GM19193 (cell line): Measurements from ENCODE around the gene PRSS50.

ENCODE experiments used
- POLR2A ChIP-seq: IDR thresholded peaks from 4 replicates; pipeline ENCODE4 v1.6.1; 2011; ENCODE audit not compliant: insufficient read depth, insufficient read length; ENCODE audit errors: extremely low read depth

Gene PRSS50

GRCh38 chr3:46663591-46664135, 54.0 kb downstream of the PRSS50 start:
- TF ChIP-seq POLR2A = no peak

DNA sequence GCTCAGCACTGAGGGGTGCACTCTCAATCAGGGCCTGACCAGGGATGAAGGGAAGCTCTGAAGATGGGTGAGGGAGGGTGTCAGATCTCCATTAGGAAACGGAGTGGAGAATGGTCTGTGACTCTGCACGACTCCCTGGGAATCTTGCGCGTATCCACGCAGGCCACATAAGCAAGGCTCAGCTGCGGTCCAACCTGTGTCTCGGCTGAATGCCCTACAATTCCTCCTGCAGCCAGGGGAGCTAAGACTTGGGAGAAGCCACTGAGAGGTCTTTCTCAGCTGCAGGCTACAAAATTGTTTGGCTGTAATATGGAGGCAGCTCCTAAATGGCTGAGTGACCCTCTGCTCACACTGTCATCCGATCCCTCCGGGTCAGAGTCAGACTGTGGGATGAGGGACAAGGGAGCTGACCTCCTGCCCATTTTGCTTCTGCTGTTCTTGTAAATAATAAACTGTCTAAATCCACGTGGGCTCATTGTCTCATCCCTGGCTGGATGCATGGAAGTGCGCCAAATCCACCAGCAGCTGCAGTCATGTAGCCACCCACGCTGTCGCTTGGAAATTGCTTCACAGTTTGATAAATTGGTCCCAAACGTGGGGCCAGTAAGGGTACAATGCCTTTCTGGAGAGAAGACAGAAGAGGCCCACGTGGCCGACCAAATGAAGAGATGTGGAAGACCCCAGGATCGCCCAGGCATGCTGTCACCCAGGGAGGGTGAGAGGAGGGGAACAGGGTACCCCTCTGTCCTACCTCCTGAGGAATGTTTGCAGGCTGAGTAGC, 54.7 kb downstream of the PRSS50 start:
- no peak for TF ChIP-seq POLR2A
